ENCODE measurements around the gene GPR137C.

DNA sequence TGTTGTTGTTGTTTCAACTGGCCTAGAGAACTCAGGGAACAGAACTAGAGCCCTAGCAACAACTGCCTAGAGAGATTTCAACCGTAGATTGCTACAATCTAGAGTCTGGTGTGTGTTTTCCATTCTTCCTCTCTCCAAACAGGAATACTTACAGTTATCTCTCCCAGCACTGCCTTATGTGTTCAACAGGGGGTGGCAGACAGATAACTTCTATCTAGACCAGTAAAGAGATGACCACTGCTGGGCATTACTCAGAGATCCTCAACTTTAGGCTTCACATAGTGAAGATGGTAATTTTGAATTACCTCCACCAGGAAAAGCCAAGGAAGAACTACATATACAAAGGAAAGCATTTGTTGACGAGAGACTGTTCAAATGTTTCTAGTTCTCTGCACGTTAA is 5.1 kb upstream of the GPR137C start:
- TF ChIP-seq, protein P1, sequence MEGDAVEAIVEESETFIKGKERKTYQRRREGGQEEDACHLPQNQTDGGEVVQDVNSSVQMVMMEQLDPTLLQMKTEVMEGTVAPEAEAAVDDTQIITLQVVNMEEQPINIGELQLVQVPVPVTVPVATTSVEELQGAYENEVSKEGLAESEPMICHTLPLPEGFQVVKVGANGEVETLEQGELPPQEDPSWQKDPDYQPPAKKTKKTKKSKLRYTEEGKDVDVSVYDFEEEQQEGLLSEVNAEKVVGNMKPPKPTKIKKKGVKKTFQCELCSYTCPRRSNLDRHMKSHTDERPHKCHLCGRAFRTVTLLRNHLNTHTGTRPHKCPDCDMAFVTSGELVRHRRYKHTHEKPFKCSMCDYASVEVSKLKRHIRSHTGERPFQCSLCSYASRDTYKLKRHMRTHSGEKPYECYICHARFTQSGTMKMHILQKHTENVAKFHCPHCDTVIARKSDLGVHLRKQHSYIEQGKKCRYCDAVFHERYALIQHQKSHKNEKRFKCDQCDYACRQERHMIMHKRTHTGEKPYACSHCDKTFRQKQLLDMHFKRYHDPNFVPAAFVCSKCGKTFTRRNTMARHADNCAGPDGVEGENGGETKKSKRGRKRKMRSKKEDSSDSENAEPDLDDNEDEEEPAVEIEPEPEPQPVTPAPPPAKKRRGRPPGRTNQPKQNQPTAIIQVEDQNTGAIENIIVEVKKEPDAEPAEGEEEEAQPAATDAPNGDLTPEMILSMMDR (IDR thresholded peaks at IDR 0.05) = no peak
- TF ChIP-seq POLR2AphosphoS5 (IDR thresholded peaks at IDR 0.05) (no peak), POLR2A (IDR thresholded peaks at IDR 0.05) (no peak)
